H1 (cell line): ENCODE measurements around the gene RBM46. TPM values are rescaled to one million over a fixed set of nuclear protein-coding genes. Genes with fewer than 3 reads are reported as not detected.

Source experiments
- CEBPB ChIP-seq: IDR thresholded peaks from 2 replicates; pipeline ENCODE4 v1.6.1; 2012; ENCODE audit warnings: low read depth, low read length
- POU5F1 ChIP-seq: IDR thresholded peaks from 2 replicates; pipeline ENCODE4 v1.6.1; 2011; ENCODE audit warnings: low read depth, mild to moderate bottlenecking, low read length, moderate library complexity
- RBBP5 ChIP-seq: IDR thresholded peaks from 2 replicates; pipeline ENCODE4 v1.7.1; 2012; ENCODE audit warnings: low read depth, mild to moderate bottlenecking, inconsistent platforms, low read length, moderate library complexity, borderline replicate concordance
- SRF ChIP-seq: IDR thresholded peaks from 2 replicates; pipeline ENCODE4 v1.6.1; 2011; ENCODE audit warnings: mild to moderate bottlenecking, low read depth, low read length, moderate library complexity
- TEAD4 ChIP-seq: IDR thresholded peaks from 2 replicates; pipeline ENCODE4 v1.6.1; 2012; ENCODE audit warnings: low read depth, low read length, inconsistent platforms, mixed read lengths
- polyA plus RNA-seq, 7 experiments: library from polyadenylated mRNA; depleted of rRNA in 3 of 7; stranded (reverse) in 5 of 7; unstranded in 2 of 7; fragments of >200 nt in 5 of 7; fragments of 200-250 nt in 2 of 7; gene quantifications; 1 replicate in 5 of 7; 2 replicates in 1 of 7; 4 replicates in 1 of 7; pipeline versions ENCODE4 v1.2.1 to v1.2.3, GENCODE V29; 2011 to 2013; ENCODE audit warnings: missing spikeins in 2 of 7, mixed read lengths in 2 of 7
- total RNA-seq: library from RNA; stranded (reverse); fragmentation: NEBNext Ultra II Directional; extraction: Animal tissue kit (Norgen Biotek cat#: 25700); gene quantifications from 2 replicates; pipeline ENCODE4 v1.2.1, GENCODE V29; 2021

Gene RBM46
- total and polyA plus RNA-seq, 2 of the 8 experiments (the other 6 are each of a cell fraction or from before 2014, with no cell fraction given) = 0.12 to 0.54 TPM

- TF ChIP-seq RBBP5 (no peak), SRF (no peak), CEBPB (no peak), TEAD4 (0 out of 2 replicates have a peak, but pooled peaks have one; percentile 39), POU5F1 (no peak)
Observed at GRCh38 chr4:154741922-154742850, 38.9 kb upstream of the RBM46 start (continued).
